ENCODE data around the gene FNBP1. TPM values are rescaled to one million over a fixed set of nuclear protein-coding genes. Genes with fewer than 3 reads are reported as not detected.
"Not testable (repeated sequence)": the region's sequence is repeated elsewhere in the genome, so short reads cannot be mapped to it uniquely, and the experiment has no call there.

Gene FNBP1
- total RNA-seq, 1 experiment from 2014 or later, result 53.6 TPM

GRCh38 chr9:129994882-129995281 is 48.1 kb downstream of the FNBP1 start (continued):
- no peak for TF ChIP-seq REST (IDR thresholded peaks at IDR 0.05; ENCODE audit: insufficient read depth in 1 of 2, low read depth in 2 of 2, low read length in 1 of 2)

GRCh38 chr9:129991139-129991538 is 51.9 kb downstream of the FNBP1 start:
- ATAC-seq, POLR2A ChIA-PET: not testable (repeated sequence)
- CTCF ChIA-PET, result interaction anchor here (0.7 kb wide), 1 partner anchor 49 kb away, joined by 5 read pairs; no protein-coding TSS in a partner anchor

GRCh38 chr9:129990269-129991010 is 52.5 kb downstream of the FNBP1 start:
- TF ChIP-seq POLR2AphosphoS5 (IDR thresholded peaks at IDR 0.05; ENCODE audit: low read depth, low read length), result no peak
- TF ChIP-seq SIN3A (IDR thresholded peaks at IDR 0.05; ENCODE audit: borderline replicate concordance, insufficient read depth, low read depth, low read length), result no peak
- TF ChIP-seq, protein P1, sequence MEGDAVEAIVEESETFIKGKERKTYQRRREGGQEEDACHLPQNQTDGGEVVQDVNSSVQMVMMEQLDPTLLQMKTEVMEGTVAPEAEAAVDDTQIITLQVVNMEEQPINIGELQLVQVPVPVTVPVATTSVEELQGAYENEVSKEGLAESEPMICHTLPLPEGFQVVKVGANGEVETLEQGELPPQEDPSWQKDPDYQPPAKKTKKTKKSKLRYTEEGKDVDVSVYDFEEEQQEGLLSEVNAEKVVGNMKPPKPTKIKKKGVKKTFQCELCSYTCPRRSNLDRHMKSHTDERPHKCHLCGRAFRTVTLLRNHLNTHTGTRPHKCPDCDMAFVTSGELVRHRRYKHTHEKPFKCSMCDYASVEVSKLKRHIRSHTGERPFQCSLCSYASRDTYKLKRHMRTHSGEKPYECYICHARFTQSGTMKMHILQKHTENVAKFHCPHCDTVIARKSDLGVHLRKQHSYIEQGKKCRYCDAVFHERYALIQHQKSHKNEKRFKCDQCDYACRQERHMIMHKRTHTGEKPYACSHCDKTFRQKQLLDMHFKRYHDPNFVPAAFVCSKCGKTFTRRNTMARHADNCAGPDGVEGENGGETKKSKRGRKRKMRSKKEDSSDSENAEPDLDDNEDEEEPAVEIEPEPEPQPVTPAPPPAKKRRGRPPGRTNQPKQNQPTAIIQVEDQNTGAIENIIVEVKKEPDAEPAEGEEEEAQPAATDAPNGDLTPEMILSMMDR (IDR thresholded peaks at IDR 0.05), result no peak
- no peak for TF ChIP-seq REST (IDR thresholded peaks at IDR 0.05; ENCODE audit: insufficient read depth in 1 of 2, low read depth in 2 of 2, low read length in 1 of 2)
- TF ChIP-seq TCF7L2 (IDR thresholded peaks at IDR 0.05; ENCODE audit: low read depth, low read length), result no peak
- CTCF ChIA-PET, result no interaction called here

More at GRCh38 chr9:129991139-129991538, 51.9 kb downstream of the FNBP1 start:
- H3K27me3 ChIP-seq (ENCODE audit: control insufficient read depth, insufficient read depth, low read length); BruUV-seq (replicated peaks); H3K4me1 ChIP-seq (ENCODE audit: control insufficient read depth, insufficient read depth, low read length); H3K36me3 ChIP-seq (ENCODE audit: control insufficient read depth, insufficient read depth, low read length); H3K4me3 ChIP-seq (ENCODE audit: low read depth in 2 of 2, low read length in 2 of 2); H3K9me3 ChIP-seq (ENCODE audit: control insufficient read depth, insufficient read depth, low read depth, low read length); H3K27ac ChIP-seq (ENCODE audit: low read length); intact Hi-C loops (cut with micrococcal nuclease; ENCODE audit: unreplicated experiment); in situ Hi-C loops (cut with HindIII; ENCODE audit: low pct_unique_long_range_greater_than_20kb, low sequenced_read_pairs); DNase-seq (ENCODE audit: low read depth, low spot score): not testable (repeated sequence)

More at GRCh38 chr9:129990269-129991010, 52.5 kb downstream of the FNBP1 start:
- Histone ChIP-seq H3K27ac (ENCODE audit: low read length) (no peak overlapping the region), H3K9me3 (ENCODE audit: control insufficient read depth, insufficient read depth, low read depth, low read length) (no peaks in the 10 kb centered on the region), H3K36me3 (ENCODE audit: control insufficient read depth, insufficient read depth, low read length) (no peaks in the 10 kb centered on the region), H3K4me3 (ENCODE audit: low read depth in 2 of 2, low read length in 2 of 2) (no peak overlapping the region), H3K27me3 (ENCODE audit: control insufficient read depth, insufficient read depth, low read length) (no peaks in the 10 kb centered on the region), H3K4me1 (ENCODE audit: control insufficient read depth, insufficient read depth, low read length) (no peaks in the 10 kb centered on the region; the same call in 1 of the 2 replicates)
- POLR2A ChIA-PET, result no interaction called here
- no peak for DNase-seq (ENCODE audit: low read depth, low spot score)
- no TSS peak for BruUV-seq (replicated peaks)
- intact Hi-C loops (cut with micrococcal nuclease; ENCODE audit: unreplicated experiment) (no loop called here), in situ Hi-C loops (cut with HindIII; ENCODE audit: low pct_unique_long_range_greater_than_20kb, low sequenced_read_pairs) (no loop called here)
- no peak for ATAC-seq
